Peyer's patch (tissue), 4 donors: ENCODE measurements around the gene INPP4A.

Source experiments
- POLR2A ChIP-seq, 2 donors: fragments of 450-650 bp; IDR thresholded peaks; one replicate each; pipeline ENCODE4 v1.5.1; 2017; ENCODE audit warnings: antibody characterized with exemption in 2 of 2, mild to moderate bottlenecking in 2 of 2, moderate library complexity in 2 of 2
- TF ChIP-seq, protein P1 (sequence below), 6 experiments: fragments of 450-650 bp in 4 of 6; fragments of 200-600 bp in 2 of 6; sonication (generic) in 1 of 6; IDR thresholded peaks; one replicate each; pipeline ENCODE4 v1.5.1; 2017 to 2019; ENCODE audit warnings: antibody characterized with exemption in 6 of 6, mild to moderate bottlenecking in 3 of 6, moderate library complexity in 1 of 6

DNA sequence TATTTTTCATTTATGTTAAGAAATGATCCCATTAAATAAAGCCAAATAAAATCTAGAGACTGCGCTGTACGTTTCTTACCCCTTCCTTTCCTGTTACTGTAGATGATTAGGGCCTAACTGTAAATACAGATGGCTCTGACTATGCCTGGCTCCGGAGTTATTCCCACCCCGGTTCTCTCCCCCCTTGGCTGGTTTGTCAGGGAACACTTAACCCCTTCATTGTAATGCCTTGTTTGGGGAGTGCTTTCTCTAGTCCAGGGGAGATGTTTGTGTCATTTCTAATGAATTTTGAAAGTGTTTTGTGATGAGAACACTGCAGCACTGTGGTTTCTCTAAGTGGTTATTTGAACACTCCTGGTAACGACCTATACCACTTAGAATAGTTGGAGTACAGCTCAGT, 172.5 kb downstream of the INPP4A start:
- no peak for TF ChIP-seq POLR2A (IDR thresholded peaks at IDR 0.05)
- TF ChIP-seq, protein P1, sequence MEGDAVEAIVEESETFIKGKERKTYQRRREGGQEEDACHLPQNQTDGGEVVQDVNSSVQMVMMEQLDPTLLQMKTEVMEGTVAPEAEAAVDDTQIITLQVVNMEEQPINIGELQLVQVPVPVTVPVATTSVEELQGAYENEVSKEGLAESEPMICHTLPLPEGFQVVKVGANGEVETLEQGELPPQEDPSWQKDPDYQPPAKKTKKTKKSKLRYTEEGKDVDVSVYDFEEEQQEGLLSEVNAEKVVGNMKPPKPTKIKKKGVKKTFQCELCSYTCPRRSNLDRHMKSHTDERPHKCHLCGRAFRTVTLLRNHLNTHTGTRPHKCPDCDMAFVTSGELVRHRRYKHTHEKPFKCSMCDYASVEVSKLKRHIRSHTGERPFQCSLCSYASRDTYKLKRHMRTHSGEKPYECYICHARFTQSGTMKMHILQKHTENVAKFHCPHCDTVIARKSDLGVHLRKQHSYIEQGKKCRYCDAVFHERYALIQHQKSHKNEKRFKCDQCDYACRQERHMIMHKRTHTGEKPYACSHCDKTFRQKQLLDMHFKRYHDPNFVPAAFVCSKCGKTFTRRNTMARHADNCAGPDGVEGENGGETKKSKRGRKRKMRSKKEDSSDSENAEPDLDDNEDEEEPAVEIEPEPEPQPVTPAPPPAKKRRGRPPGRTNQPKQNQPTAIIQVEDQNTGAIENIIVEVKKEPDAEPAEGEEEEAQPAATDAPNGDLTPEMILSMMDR (IDR thresholded peaks at IDR 0.05), result no peak
